WERI-Rb-1 (cell line): ENCODE measurements around the gene AP3B1.
"Not testable (repeated sequence)": the region's sequence is repeated elsewhere in the genome, so short reads cannot be mapped to it uniquely, and the experiment has no call there.

Source experiments
- DNase-seq: peaks from one replicate; pipeline ENCODE4 v3.0.0-alpha.2; 2020
- H3K27ac ChIP-seq: fragments of 250-450 bp; sonication (Bioruptor Pico); 2 replicates; pipeline ENCODE4 v1.5.1; 2020; ENCODE audit warnings: mild to moderate bottlenecking, moderate library complexity
- H3K27me3 ChIP-seq: fragments of 250-450 bp; sonication (Bioruptor Pico); 2 replicates; pipeline ENCODE4 v1.5.1; 2021; ENCODE audit warnings: mild to moderate bottlenecking, low read depth, moderate library complexity; ENCODE audit not compliant: insufficient read depth, severe bottlenecking
- H3K36me3 ChIP-seq: fragments of 250-450 bp; sonication (Bioruptor Pico); 2 replicates; pipeline ENCODE4 v1.5.1; 2020; ENCODE audit warnings: mild to moderate bottlenecking, moderate library complexity
- H3K4me3 ChIP-seq: 2 replicates; pipeline ENCODE4 v1.5.1; 2011; ENCODE audit warnings: low read depth, mild to moderate bottlenecking, control low read depth, low read length
- H3K9me3 ChIP-seq: fragments of 250-450 bp; sonication (Bioruptor Pico); 2 replicates; pipeline ENCODE4 v1.5.1; 2021; ENCODE audit warnings: mild to moderate bottlenecking, moderate library complexity; ENCODE audit not compliant: severe bottlenecking
- TF ChIP-seq, protein P1 (sequence below): IDR thresholded peaks from 2 replicates; pipeline ENCODE4 v1.5.1; 2011; ENCODE audit warnings: low read depth, mild to moderate bottlenecking, control low read depth, inconsistent platforms, low read length

AP3B1 gene

DNA sequence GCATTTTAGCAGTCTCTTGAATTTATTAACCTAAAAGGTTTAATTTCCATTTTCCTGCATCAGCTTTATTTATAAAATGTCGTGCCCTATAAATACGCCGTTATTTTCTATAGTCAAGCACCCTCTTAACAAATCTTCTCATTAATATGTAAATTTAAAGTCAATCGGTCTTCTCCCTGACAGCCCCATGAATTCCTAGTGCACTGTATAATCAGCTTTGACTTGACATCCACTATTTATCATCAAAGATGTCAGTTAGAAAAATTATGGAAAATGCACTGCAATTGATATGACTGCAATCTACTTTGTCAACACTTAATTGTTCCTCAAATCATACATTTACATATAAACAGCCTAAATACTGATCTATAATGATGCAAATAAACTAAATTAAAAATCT, 83.4 kb downstream of the AP3B1 start:
- Histone ChIP-seq H3K27me3 (no peaks in the 10 kb centered on the region), H3K9me3 (no peaks in the 10 kb centered on the region), H3K36me3 (peaks cover 5% of the 10 kb centered on the region), H3K4me3 (no peak overlapping the region), H3K27ac (no peak overlapping the region)
- TF ChIP-seq, protein P1, sequence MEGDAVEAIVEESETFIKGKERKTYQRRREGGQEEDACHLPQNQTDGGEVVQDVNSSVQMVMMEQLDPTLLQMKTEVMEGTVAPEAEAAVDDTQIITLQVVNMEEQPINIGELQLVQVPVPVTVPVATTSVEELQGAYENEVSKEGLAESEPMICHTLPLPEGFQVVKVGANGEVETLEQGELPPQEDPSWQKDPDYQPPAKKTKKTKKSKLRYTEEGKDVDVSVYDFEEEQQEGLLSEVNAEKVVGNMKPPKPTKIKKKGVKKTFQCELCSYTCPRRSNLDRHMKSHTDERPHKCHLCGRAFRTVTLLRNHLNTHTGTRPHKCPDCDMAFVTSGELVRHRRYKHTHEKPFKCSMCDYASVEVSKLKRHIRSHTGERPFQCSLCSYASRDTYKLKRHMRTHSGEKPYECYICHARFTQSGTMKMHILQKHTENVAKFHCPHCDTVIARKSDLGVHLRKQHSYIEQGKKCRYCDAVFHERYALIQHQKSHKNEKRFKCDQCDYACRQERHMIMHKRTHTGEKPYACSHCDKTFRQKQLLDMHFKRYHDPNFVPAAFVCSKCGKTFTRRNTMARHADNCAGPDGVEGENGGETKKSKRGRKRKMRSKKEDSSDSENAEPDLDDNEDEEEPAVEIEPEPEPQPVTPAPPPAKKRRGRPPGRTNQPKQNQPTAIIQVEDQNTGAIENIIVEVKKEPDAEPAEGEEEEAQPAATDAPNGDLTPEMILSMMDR: no peak
- DNase-seq: no peak

- H3K27ac ChIP-seq: no peak overlapping the region
- TF ChIP-seq, protein P1: no peak
- no peaks in the 10 kb centered on the region for H3K9me3 ChIP-seq
- H3K27me3 ChIP-seq: no peaks in the 10 kb centered on the region
- peaks cover 6% of the 10 kb centered on the region; the same call in 1 of the 2 replicates for H3K36me3 ChIP-seq
- no peak for DNase-seq
- no peak overlapping the region for H3K4me3 ChIP-seq
These were observed 90.3 kb downstream of the AP3B1 start for GRCh38 chr5:78204241-78204640.

DNA sequence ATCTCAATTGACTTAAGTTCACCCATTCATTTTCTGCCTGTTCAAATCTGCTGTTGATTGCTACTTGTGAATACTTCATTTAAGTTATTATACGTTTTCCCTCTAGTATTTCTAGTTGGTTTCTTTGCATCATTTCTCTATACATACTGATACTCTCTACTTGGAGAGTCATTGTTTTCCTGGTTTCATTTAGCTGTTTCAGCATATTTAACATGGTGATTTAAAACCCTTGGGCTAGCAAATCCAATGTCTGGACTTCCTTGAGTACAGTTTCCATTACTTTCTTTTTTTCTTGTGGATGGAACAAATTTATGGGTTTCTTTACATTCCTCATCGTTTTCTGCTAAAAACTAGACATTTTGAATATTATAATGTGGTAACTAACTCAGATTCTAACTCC, 90.7 kb downstream of the AP3B1 start:
- no peak overlapping the region for H3K4me3 ChIP-seq
- no peak overlapping the region for H3K27ac ChIP-seq
- DNase-seq: no peak
- TF ChIP-seq, protein P1: no peak
- no peaks in the 10 kb centered on the region for H3K9me3 ChIP-seq
- no peaks in the 10 kb centered on the region for H3K27me3 ChIP-seq
- peaks cover 6% of the 10 kb centered on the region; the same call in 1 of the 2 replicates for H3K36me3 ChIP-seq

GRCh38 chr5:78190402-78190801, 104.1 kb downstream of the AP3B1 start:
- Histone ChIP-seq H3K4me3 (no peak overlapping the region), H3K36me3 (no peaks in the 10 kb centered on the region; the same call in 1 of the 2 replicates), H3K27me3 (no peaks in the 10 kb centered on the region), H3K9me3 (no peaks in the 10 kb centered on the region), H3K27ac (no peak overlapping the region)
- no peak for DNase-seq
- TF ChIP-seq, protein P1: no peak

- not testable (repeated sequence) for H3K36me3 ChIP-seq, H3K4me3 ChIP-seq, H3K27ac ChIP-seq, DNase-seq, H3K27me3 ChIP-seq, H3K9me3 ChIP-seq
These were observed 105.8 kb downstream of the AP3B1 start for GRCh38 chr5:78188681-78189080.

- Histone ChIP-seq H3K27ac (no peak overlapping the region), H3K9me3 (no peaks in the 10 kb centered on the region), H3K4me3 (no peak overlapping the region), H3K27me3 (no peaks in the 10 kb centered on the region), H3K36me3 (no peaks in the 10 kb centered on the region; the same call in 1 of the 2 replicates)
- TF ChIP-seq, protein P1: no peak
- DNase-seq: no peak
These were observed 107.3 kb downstream of the AP3B1 start for GRCh38 chr5:78187172-78187571.
